Activated CD4-positive, alpha-beta T cell treated with anti-CD3 and anti-CD28 coated beads, Interleukin-2, amount 10 ng/mL, durations not matched to agents 24 days and 14 days (primary cell): ENCODE data around the gene RAET1L. TPM values are rescaled to one million over a fixed set of nuclear protein-coding genes. Genes with fewer than 3 reads are reported as not detected.
"Not testable (repeated sequence)": the region's sequence is repeated elsewhere in the genome, so short reads cannot be mapped to it uniquely, and the experiment has no call there.

Experiments
- DNase-seq: peaks from one replicate; pipeline ENCODE4 v3.0.0; 2022
- H3K27ac Mint-ChIP-seq: one replicate; pipeline ENCODE4 v1.8.0; 2022; ENCODE audit warnings: mild to moderate bottlenecking, mixed read lengths
- H3K27me3 Mint-ChIP-seq: one replicate; pipeline ENCODE4 v1.8.0; 2022; ENCODE audit warnings: mixed read lengths
- H3K36me3 Mint-ChIP-seq: one replicate; pipeline ENCODE4 v1.8.0; 2022; ENCODE audit warnings: low read depth, mild to moderate bottlenecking, mixed read lengths
- H3K4me1 Mint-ChIP-seq: one replicate; pipeline ENCODE4 v1.8.0; 2021; ENCODE audit warnings: mixed read lengths
- H3K4me3 Mint-ChIP-seq: one replicate; pipeline ENCODE4 v1.8.0; 2022; ENCODE audit warnings: mild to moderate bottlenecking, moderate library complexity, mixed read lengths
- H3K9me3 Mint-ChIP-seq: one replicate; pipeline ENCODE4 v1.8.0; 2021; ENCODE audit warnings: mixed read lengths
- intact Hi-C: fragments of 100-400 bp; cut with micrococcal nuclease; formaldehyde crosslinking; loops from one replicate; pipeline ENCODE4 v1.15.1; 2023
- total RNA-seq: library from RNA; stranded (reverse); gene quantifications from 2 replicates; pipeline ENCODE4 v1.2.3, GENCODE V29; 2022

The RAET1L gene, protein sequence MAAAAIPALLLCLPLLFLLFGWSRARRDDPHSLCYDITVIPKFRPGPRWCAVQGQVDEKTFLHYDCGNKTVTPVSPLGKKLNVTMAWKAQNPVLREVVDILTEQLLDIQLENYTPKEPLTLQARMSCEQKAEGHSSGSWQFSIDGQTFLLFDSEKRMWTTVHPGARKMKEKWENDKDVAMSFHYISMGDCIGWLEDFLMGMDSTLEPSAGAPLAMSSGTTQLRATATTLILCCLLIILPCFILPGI
- not detected in 2 replicates for total RNA-seq

- Mint-ChIP-seq H3K9me3 (no peaks in the 10 kb centered on the region), H3K27me3 (peaks cover 69% of the 10 kb centered on the region), H3K27ac (no peak within 1 kb of the TSS), H3K4me3 (no peak within 1 kb of the TSS), H3K36me3 (no peaks in the 10 kb centered on the region), H3K4me1 (peaks cover 13% of the 10 kb centered on the region)
- no peak for DNase-seq
- intact Hi-C loops: no loop called here
These were observed at the start of gene RAET1L for GRCh38 chr6:150025201-150025917. Gene RAET1L, minus strand, starts transcription at chr6:150025532. Its CDS starts 61 bp downstream, at chr6:150025471.

- no peak overlapping the region for H3K4me3 Mint-ChIP-seq
- no peaks in the 10 kb centered on the region for H3K9me3 Mint-ChIP-seq
- DNase-seq: no peak
- peaks cover 25% of the 10 kb centered on the region for H3K4me1 Mint-ChIP-seq
- peaks cover 2% of the 10 kb centered on the region for H3K36me3 Mint-ChIP-seq
- H3K27ac Mint-ChIP-seq: no peak overlapping the region
- peaks cover 47% of the 10 kb centered on the region for H3K27me3 Mint-ChIP-seq
- intact Hi-C loops: no loop called here
These were observed 49.7 kb upstream of the RAET1L start for GRCh38 chr6:150075034-150075421.

- Mint-ChIP-seq H3K4me1 (peaks cover 22% of the 10 kb centered on the region), H3K27me3 (peaks cover 46% of the 10 kb centered on the region)
- H3K4me3 Mint-ChIP-seq, H3K27ac Mint-ChIP-seq, DNase-seq, intact Hi-C loops, H3K9me3 Mint-ChIP-seq, H3K36me3 Mint-ChIP-seq: not testable (repeated sequence)
These were observed 49.2 kb upstream of the RAET1L start for GRCh38 chr6:150074396-150075033.

DNA sequence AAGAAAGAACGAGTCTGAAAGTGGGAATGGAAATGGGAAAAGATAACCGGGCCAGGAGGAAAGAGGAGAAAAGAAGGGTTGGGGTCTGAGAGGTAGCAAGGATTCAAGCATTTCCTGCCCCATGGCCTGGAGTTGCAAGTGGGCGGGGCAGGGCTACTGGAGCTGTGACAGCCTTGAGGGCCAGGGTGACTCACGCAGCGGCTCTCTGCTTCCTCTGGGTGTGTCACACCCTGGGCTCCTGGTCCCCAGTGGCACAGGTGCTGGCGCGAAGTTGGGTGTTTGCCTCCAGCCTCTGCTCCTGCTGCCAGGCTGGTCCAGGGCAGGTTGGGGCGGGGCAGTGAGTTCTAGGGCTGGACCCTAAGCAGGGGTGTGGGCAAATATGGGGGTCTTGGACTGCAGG lies 46.9 kb upstream of the RAET1L start:
- peaks cover 2% of the 10 kb centered on the region for H3K36me3 Mint-ChIP-seq
- no peaks in the 10 kb centered on the region for H3K9me3 Mint-ChIP-seq
- peak; percentile 76 for DNase-seq
- no peak overlapping the region for H3K4me3 Mint-ChIP-seq
- no peak overlapping the region for H3K27ac Mint-ChIP-seq
- intact Hi-C loops: no loop called here
- peaks cover 40% of the 10 kb centered on the region for H3K27me3 Mint-ChIP-seq
- peaks cover 26% of the 10 kb centered on the region for H3K4me1 Mint-ChIP-seq

GRCh38 chr6:150070236-150070818 lies 45.0 kb upstream of the RAET1L start:
- no peak overlapping the region for H3K27ac Mint-ChIP-seq
- peaks cover 2% of the 10 kb centered on the region for H3K36me3 Mint-ChIP-seq
- no peak for DNase-seq
- intact Hi-C loops: no loop called here
- H3K4me3 Mint-ChIP-seq: no peak overlapping the region
- H3K27me3 Mint-ChIP-seq: peaks cover 41% of the 10 kb centered on the region
- H3K4me1 Mint-ChIP-seq: peaks cover 20% of the 10 kb centered on the region
- no peaks in the 10 kb centered on the region for H3K9me3 Mint-ChIP-seq

DNA sequence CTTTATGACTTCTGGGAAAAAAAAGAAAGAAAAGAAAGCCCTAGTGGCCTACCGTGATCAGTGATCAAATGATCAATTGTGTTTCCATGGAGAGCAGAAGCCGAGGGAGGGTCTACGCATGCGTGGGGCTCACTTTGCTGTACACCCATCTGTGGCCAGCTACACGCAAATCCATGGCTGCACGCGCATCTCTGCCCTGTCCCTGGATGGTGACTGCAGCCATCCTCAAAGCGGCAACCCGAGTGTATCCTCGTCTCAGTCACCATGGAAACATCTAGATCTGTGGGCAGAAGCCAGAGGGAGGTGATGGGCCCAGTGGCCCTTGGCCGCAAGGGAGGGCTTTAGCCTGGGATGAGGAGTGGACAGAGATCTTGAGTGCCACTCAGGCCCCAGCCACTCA lies 44.4 kb upstream of the RAET1L start:
- Mint-ChIP-seq H3K4me1 (peaks cover 20% of the 10 kb centered on the region), H3K4me3 (no peak overlapping the region), H3K9me3 (no peaks in the 10 kb centered on the region), H3K27me3 (peaks cover 36% of the 10 kb centered on the region), H3K36me3 (peaks cover 2% of the 10 kb centered on the region), H3K27ac (no peak overlapping the region)
- DNase-seq: no peak
- intact Hi-C loops: no loop called here

GRCh38 chr6:150068720-150069648 lies 43.7 kb upstream of the RAET1L start, which contains the start of gene ULBP3:
Gene ULBP3, minus strand, starts transcription at chr6:150069121. Its CDS starts 55 bp downstream, at chr6:150069066.
- H3K4me3 Mint-ChIP-seq: peak within 1 kb of the TSS; percentile 84
- H3K9me3 Mint-ChIP-seq: no peaks in the 10 kb centered on the region
- H3K36me3 Mint-ChIP-seq: peaks cover 2% of the 10 kb centered on the region
- H3K27me3 Mint-ChIP-seq: peaks cover 29% of the 10 kb centered on the region
- H3K27ac Mint-ChIP-seq: peak within 1 kb of the TSS; percentile 30
- intact Hi-C loops: no loop called here
- peaks cover 20% of the 10 kb centered on the region for H3K4me1 Mint-ChIP-seq
- DNase-seq: peak; percentile 89

DNA sequence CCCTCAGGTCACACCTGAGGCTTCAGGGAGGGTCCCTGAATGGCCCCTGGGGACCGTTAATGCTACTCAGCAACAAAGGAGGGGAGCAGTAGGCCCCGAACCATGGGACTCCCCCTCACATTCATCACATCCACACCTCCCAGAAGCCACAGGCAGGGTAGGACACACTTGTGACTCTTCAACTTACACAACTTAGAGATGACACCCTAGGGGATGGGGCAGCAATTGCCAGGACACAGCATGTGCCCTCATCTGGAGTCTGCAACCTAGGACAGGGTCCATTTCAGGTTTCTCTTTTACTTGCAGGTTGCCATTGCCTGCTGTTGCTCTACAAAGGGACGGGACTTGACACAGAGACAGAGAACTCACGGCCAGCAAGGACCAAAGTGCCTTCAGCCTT lies 42.8 kb upstream of the RAET1L start:
- intact Hi-C loops: no loop called here
- Mint-ChIP-seq H3K4me1 (peaks cover 19% of the 10 kb centered on the region), H3K27ac (no peak overlapping the region), H3K36me3 (peaks cover 2% of the 10 kb centered on the region), H3K27me3 (peaks cover 25% of the 10 kb centered on the region), H3K9me3 (no peaks in the 10 kb centered on the region), H3K4me3 (peak overlapping the region; percentile 84)
- DNase-seq: peak; percentile 65

DNA sequence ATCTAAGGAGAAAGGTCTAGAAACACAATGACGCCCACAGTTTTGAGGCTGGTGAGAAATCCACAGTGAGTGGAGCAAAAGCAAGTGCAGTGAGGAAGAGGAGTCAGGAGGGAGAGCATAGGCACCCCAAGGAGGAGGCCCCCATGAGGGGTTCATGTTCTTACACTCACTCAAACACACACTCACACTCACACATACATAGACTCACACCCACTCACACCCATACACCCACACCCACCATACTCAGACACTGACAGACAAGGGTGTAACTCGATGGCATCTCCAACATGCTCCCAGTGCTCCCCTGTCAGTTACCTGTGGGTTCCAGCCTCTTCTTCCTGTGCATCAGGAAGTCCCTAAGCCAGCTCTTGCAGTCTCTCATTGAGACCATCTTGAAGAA lies 39.8 kb upstream of the RAET1L start:
- Mint-ChIP-seq H3K27ac (no peak overlapping the region), H3K36me3 (no peaks in the 10 kb centered on the region), H3K4me1 (peaks cover 10% of the 10 kb centered on the region), H3K9me3 (no peaks in the 10 kb centered on the region), H3K4me3 (no peak overlapping the region), H3K27me3 (peaks cover 22% of the 10 kb centered on the region)
- intact Hi-C loops: no loop called here
- no peak for DNase-seq

DNA sequence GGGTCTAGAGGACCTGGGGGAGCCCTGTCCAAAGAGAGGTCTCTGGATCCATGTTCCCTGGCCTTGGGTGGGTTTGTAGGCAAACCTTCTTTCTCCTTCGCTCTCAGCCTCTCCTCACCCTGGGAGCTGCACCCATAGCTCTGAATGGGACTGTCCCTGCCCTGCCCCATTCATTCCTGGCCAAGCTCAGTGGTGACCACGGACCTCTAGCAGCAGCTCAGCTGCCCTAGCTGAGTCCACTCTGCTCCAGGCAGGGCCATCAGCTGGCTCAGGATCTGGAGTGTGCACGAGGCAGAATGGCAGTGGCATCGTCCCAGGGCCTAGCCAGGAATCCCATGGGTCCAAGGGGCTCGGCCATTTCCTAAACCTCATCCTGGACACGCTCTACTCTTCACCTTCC lies 38.3 kb upstream of the RAET1L start:
- H3K36me3 Mint-ChIP-seq: no peaks in the 10 kb centered on the region
- peaks cover 12% of the 10 kb centered on the region for H3K4me1 Mint-ChIP-seq
- intact Hi-C loops: no loop called here

DNA sequence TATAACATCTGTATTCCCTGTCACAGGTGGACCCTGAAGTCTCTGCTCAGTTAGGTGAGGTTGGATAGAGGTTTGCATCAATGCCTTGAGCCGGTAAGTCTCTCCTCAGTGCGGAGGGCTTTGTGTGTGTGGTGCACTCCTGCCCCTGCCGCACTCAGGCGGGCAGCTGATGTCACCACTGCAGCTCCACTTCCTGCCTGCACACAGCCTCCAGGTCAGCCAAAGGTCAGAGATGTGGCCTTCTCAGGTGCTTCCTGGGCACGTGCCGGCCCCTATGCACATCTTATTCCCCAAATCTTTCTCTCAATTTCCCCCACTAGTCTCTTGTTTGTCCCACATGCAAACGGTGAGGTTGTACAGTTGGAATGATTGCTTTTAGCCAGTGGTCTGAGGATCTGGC lies 34.6 kb upstream of the RAET1L start:
- H3K9me3 Mint-ChIP-seq, H3K36me3 Mint-ChIP-seq: not testable (repeated sequence)

More for the DNA sequence above, 38.3 kb upstream of the RAET1L start:
- no peak overlapping the region for H3K4me3 Mint-ChIP-seq
- peaks cover 21% of the 10 kb centered on the region for H3K27me3 Mint-ChIP-seq
- no peak overlapping the region for H3K27ac Mint-ChIP-seq
- no peaks in the 10 kb centered on the region for H3K9me3 Mint-ChIP-seq
- DNase-seq: no peak

DNA sequence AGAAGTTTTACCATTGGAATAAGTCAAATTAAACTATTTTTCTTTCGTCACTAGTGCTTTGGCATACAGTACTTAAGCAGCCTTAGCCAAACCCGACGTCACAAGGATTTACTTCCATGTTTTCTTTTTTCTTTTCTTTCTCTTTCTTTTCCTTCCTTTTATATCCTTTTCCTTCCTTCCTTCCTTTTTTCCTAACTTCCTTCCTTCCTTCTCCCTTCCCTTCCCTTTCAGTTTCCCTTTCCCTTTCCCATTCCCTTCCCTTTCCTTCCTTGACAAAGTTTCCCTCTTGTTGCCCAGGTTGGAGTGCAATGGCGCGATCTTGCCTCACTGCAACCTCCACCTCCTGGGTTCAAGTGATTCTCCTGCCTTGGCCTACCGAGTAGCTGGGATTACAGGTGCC lies 33.7 kb upstream of the RAET1L start:
- Mint-ChIP-seq H3K27me3 (peaks cover 29% of the 10 kb centered on the region), H3K27ac (no peak overlapping the region), H3K4me1 (peaks cover 8% of the 10 kb centered on the region), H3K9me3 (no peaks in the 10 kb centered on the region), H3K4me3 (no peak overlapping the region), H3K36me3 (no peaks in the 10 kb centered on the region)
- DNase-seq: no peak
- intact Hi-C loops: no loop called here

More for the DNA sequence above, 34.6 kb upstream of the RAET1L start:
- H3K27me3 Mint-ChIP-seq: peaks cover 20% of the 10 kb centered on the region
- DNase-seq: peak; percentile 64
- intact Hi-C loops, H3K4me1 Mint-ChIP-seq, H3K4me3 Mint-ChIP-seq, H3K27ac Mint-ChIP-seq: not testable (repeated sequence)

DNA sequence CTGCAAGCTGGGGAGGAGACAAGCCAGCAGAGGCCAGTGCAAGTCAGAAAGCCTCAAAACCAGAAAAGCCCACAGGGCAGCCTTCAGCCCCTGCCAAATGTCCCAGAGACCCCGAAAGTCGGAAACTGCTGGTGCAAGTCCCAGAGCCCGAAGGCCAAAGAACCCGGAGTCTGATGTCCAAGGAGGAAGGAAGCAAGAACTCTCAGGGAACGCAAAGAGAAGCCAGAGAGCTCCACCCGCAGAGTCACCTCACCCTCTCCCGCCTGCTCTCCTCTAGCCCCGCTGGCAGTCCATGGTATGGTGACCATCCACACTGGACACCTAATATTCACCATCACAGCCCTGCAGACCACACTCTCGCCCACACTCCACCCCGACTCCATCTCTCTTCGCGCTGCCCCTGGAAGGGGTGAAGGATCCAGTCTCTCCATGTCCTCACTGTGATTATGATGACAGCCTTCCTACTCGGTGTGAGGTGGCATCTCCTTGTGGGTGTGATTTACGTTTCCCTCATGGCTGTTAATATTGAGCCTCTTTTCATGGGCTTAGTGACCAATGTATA lies 33.0 kb upstream of the RAET1L start:
- intact Hi-C loops: no loop called here
- DNase-seq: no peak
- Mint-ChIP-seq H3K36me3 (no peaks in the 10 kb centered on the region), H3K4me1 (peaks cover 8% of the 10 kb centered on the region), H3K27me3 (peaks cover 33% of the 10 kb centered on the region), H3K27ac (no peak overlapping the region), H3K9me3 (no peaks in the 10 kb centered on the region), H3K4me3 (no peak overlapping the region)
